ENCODE measurements around the gene PRIM2. TPM values are rescaled to one million over a fixed set of nuclear protein-coding genes. Genes with fewer than 3 reads are reported as not detected.
A peak's percentile ranks its signal among the peaks of the same experiment; 100 is the strongest.
"Not testable (repeated sequence)": the region's sequence is repeated elsewhere in the genome, so short reads cannot be mapped to it uniquely, and the experiment has no call there.

PRIM2 gene
- total RNA-seq, 1 donor from 2014 or later, result 7.7 TPM

GRCh38 chr6:57581586-57581985 is 264.2 kb downstream of the PRIM2 start:
- DNase-seq (ENCODE audit: low read depth in 2 of 2), result not testable (repeated sequence)

DNA sequence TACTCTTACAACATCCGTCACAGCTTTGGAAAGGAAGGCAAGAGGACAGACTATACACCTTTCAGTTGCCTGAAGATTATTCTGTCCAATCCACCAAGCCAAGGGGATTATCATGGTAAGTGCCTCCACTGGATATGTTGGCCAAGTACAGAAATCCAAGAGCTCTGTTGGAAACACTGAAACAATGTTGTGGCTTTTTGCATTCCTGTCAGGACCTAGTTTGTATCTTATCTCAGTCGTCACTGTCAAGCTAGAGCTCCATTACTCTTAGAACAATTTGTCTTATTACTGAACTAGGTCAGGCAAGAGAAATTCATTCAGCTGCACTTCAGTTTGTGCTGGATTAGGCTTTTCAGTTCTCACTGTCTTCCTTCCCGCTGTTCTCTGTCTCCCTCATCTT is 283.7 kb downstream of the PRIM2 start:
- DNase-seq (ENCODE audit: low read depth in 2 of 2), result not testable (repeated sequence)

GRCh38 chr6:57605303-57605702 is 287.9 kb downstream of the PRIM2 start:
- DNase-seq (ENCODE audit: low read depth in 2 of 2), result peak in 1 of 2 donors; percentile 51

DNA sequence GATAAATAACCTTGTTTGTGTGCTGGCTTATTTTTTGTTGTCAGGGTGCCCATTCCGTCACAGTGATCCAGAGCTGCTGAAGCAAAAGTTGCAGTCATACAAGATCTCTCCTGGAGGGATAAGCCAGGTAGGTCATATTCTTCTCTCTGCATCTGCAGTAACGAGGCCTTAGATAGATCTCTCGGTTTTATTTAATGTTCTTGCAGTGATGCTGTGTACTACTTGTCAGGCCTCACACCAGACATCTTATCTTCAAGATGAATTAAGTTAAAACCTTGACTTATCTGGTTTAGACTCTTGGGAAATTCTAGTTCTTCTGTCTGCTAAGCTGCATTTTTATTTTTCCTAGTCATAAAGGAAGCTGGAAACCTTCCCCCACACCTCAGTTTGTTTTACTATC is 288.9 kb downstream of the PRIM2 start:
- not testable (repeated sequence) for DNase-seq (ENCODE audit: low read depth in 2 of 2)

GRCh38 chr6:57610612-57611011 is 293.2 kb downstream of the PRIM2 start:
- not testable (repeated sequence) for DNase-seq (ENCODE audit: low read depth in 2 of 2)

- not testable (repeated sequence) for DNase-seq (ENCODE audit: low read depth in 2 of 2)
Measured at GRCh38 chr6:57618959-57619358, 301.5 kb downstream of the PRIM2 start.

DNA sequence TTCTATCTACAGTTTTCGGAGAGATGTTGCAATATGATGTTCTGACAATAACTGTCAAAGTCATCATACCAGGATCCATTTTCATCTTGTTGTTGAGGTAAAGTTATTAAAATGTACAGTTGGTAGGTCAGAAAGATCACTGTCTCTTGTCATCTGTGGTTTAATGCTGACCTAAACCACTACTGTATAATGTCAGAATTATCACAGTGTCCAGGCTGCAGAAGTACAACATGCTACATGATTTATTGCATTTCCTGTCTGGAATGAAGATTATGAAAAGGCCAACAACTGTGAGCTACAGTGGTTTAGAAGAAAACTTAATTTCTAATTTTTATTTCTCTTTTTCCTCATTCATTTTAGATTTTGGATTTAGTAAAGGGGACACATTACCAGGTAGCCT is 314.3 kb downstream of the PRIM2 start:
- not testable (repeated sequence) for DNase-seq (ENCODE audit: low read depth in 2 of 2)

DNA sequence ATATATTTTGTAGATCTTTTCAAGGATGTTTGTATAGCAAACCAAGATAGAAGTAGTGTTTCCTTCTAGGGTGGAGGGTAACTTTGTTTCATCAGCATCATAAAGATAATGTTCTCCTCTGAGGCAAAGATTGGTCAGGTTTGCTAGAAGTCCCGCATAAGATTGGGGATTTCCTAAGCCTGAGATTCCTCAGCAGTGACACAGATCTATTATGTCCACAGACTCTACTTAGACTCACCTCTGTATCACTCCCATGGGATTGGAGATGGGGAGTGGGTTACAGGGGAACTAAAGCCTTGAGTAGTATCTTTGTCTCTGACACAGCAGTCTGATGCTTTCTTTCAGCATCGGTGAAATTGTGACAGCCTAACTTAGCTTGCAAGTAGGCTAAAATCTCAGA is 341.1 kb downstream of the PRIM2 start:
- not testable (repeated sequence) for DNase-seq (ENCODE audit: low read depth in 2 of 2)

- DNase-seq (ENCODE audit: low read depth in 2 of 2), result not testable (repeated sequence)
Measured at GRCh38 chr6:57659794-57660193, 342.4 kb downstream of the PRIM2 start.

GRCh38 chr6:57660940-57661339 is 343.5 kb downstream of the PRIM2 start:
- not testable (repeated sequence) for DNase-seq (ENCODE audit: low read depth in 2 of 2)

DNA sequence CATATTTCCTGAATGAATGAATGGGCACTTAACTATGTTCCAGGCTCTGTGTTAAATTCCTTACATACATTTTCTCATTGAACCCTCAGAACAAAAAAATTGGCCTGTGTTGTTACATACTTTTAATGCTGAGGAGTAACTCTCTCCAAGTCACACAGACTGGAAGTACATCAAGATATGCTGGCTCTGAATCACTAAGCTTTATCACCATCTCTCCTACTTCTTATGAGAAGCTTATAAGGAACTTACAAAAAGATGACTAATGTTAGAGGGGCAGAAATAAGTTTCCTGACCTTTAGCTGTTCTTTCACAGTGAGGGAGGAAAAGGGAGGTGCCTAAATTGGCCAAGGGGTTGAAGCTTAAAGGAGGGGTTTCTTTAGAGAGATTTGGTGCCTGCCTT is 350.7 kb downstream of the PRIM2 start:
- not testable (repeated sequence) for DNase-seq (ENCODE audit: low read depth in 2 of 2)

DNA sequence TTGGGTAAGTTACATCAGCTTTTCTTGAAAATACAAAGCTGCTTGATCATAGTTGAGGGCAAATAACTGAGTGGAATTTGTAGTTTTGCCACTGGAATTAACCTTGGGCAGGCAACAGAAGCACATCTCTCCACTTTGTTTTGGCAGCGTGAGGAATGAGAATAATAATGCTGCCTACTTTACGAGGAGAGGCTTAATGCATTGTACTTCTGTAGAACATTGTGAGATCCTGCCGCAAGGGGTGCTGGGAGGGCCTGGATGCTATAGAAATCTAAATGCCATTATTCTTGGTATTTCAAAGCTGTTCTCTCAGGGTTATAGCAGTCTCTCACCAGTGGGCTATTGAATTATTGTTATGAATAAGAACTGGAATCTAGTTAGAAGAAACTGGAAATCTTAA is 353.8 kb downstream of the PRIM2 start:
- DNase-seq (ENCODE audit: low read depth in 2 of 2), result not testable (repeated sequence)

GRCh38 chr6:57671937-57672627 is 354.7 kb downstream of the PRIM2 start:
- peak; percentile 4 to 8 for DNase-seq (ENCODE audit: low read depth in 2 of 2)

GRCh38 chr6:57673281-57673680 is 355.9 kb downstream of the PRIM2 start:
- DNase-seq (ENCODE audit: low read depth in 2 of 2), result peak in 1 of 2 donors; percentile 0

GRCh38 chr6:57675386-57675785 is 358.0 kb downstream of the PRIM2 start:
- not testable (repeated sequence) for DNase-seq (ENCODE audit: low read depth in 2 of 2)

- DNase-seq (ENCODE audit: low read depth in 2 of 2), result not testable (repeated sequence)
Measured at GRCh38 chr6:57696382-57696781, 379.0 kb downstream of the PRIM2 start.

Other genes with a start within 250 kb of the PRIM2 start
- 31.6 and 49.8 TPM in 2 replicates for gene ZNF451, start 227.4 kb upstream of the PRIM2 start, total RNA-seq
- gene BAG2, start 145.3 kb upstream of the PRIM2 start, total RNA-seq, result 0.40 and 0.87 TPM in 2 replicates
- gene RAB23, start 95.3 kb upstream of the PRIM2 start, total RNA-seq, result 3.6 and 3.9 TPM in 2 replicates

All from lung microvascular endothelial cell (primary cell).